Left forelimb (tissue), 1 donor: ENCODE results near the gene PCSK5.

ENCODE experiments used
- DNase-seq: peaks from one replicate; pipeline ENCODE4 v3.0.0-alpha.2; 2018; ENCODE audit warnings: low spot score

Gene PCSK5

DNA sequence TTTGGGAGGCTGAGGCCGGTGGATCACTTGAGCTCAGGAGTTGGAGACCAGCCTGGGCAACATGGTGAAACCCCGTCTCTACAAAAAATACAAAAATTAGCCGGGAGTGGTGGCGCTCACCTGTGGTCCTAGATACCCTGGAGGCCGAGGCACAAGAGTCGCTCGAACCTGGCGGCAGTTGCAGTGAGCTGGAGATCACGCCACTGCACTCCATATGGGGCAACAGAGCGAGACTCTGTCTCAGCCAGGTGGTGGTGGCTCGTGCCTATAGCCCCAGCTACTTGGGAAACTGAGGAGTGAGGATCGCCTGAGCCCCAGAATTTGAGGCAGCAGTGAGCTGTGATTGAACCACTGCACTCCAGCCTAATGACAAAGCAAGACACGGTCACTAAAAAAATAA, 506.1 kb downstream of the PCSK5 start:
- DNase-seq: no peak

DNA sequence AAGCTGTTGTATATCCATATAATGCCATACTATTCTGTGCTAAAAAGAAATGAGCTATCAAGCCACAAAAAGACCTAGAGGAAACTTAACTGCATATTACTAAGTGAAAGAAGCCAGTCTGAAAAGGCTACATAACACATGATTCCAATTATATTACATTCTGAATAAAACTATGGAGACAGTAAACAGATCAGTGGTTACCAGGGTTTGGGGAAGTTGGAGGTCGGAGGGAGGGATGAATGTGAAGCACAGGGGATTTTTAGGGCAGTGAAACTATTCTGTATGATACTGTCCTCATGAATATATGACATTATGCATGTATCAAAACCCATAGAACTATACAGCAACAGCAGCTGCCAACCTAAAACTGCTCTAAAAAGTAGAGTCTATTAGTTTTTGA, 509.4 kb downstream of the PCSK5 start:
- no peak for DNase-seq

DNA sequence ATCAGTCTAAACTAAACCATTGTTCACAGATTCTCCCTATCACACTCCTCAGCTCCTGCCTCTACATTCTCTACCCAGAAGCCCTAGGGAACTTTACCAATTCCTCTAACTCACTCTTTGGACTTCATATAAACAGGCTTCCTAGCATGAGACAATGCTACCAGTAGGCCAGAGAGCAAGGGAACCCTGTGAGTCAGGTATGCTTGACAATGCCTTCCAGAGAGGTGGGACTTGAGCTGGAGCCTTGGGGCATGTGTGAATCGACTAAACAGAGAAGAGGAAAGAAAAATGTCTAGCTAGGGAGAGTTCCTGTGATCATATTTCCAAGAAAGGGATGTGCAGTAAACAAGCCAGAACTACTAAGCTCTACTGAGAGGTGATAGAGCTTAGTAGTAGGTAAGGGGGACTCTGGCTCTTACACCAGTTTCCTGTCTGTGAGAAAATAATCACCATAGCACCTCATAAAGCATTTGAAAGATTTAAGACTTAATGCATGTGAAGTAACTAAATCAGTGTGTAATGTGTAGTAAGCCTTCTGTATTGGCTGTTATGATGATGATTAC, 510.1 kb downstream of the PCSK5 start:
- DNase-seq: no peak

DNA sequence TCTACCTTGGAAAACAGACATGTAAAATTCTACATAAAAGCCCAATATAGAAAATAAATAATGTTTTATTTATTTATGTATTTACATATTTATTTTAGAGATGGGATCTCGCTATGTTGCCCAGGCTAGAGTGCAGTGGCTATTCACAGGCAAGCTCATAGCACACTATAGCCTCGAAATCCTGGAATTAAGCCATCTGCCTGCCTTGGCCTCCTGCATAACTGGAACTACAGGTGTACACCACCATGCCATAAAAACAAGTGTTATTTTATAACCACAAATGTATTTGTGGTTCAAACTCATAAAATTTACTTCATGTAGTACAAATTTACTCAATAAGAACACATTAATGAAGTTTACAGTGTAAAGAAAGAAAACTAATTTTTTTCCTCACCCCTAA, 510.7 kb downstream of the PCSK5 start:
- DNase-seq: no peak

DNA sequence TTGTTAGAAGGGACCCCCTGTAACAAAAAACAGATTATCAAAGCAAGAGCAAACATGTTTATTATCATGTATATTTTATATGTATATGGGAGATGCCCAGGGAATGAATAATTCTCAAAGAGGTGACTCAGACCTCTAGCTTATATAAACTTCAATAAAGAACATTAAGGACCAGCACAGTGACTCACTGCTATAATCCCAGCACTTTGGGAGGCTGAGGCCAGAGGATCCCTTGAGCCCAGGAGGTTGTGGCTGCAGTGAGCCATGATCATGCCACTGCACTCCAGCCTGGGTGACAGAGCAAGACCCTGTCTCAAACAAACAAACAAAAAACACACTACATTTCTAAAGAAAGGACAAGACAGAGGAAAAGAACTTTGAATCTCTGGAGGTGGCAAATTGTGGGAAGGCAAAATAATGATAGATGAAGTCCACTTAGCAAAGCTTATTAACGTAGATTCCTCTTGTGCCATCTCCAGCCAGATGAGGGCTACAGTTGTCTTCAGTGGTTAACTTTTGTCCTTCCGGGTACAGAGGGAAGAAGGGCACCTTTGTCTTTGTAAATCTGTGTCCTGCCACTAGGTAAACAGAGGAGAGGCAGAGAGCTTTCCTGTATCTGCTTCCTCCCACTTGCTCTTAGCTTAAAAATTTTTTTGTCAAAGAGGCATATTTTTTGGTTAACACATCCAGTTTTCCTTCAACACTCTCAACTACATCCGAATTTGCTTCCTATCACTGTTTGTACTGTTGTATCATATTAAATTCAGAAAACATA, 511.3 kb downstream of the PCSK5 start:
- no peak for DNase-seq

DNA sequence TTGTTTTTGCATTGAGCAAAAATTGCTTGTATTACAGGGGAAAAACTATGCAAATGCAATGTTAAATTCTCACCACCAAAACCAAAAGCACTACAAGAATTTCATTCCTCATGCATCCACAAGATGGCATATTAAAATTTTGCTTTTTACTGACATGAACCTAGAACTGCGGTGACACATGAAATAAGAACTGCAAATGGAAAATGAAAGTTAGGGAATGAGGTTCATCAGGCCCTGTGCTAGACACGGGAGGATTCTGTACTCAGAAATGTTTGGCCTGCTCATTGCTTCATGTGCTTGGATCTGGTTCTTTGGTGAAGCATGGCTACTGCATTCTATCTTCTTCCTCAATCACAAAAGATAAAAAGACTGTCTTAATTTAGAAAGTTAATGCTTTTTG, 512.9 kb downstream of the PCSK5 start:
- DNase-seq: no peak

DNA sequence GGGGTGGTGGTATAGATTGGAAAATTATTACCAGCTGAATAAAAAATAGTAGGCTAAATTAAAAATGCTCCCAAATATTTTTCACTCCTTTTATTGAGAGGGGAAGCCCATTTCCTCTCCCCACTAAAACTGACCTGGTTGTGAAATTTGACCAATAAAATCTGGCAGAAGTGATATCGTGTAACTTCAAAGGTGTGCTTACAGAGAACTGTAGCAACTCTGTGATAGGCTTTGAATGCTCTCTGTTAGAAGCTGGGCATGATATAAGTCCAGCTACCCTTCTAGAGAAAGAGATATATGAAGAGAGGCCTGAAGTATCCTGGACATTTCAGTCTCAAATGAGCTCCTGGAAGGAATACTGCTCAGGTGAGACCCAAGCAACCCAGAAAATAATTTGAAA, 513.9 kb downstream of the PCSK5 start:
- DNase-seq: no peak

DNA sequence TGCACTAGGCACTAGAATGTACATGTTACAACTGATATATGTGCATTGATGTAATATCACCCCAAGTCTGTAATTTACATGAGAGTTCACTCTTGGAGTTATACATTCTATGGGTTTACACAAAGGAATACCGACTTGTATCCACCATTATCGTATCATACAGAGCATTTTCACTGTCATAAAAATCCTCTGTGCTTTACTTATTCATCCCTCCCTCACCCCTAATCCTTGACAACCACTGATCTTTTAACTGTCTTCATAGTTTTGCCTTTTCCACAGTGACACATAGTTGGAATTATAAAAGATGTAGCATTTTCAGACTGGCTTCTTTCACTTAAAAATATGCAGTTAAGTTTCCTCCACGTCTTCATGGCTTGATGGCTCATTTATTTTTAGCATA, 514.9 kb downstream of the PCSK5 start:
- DNase-seq: no peak

DNA sequence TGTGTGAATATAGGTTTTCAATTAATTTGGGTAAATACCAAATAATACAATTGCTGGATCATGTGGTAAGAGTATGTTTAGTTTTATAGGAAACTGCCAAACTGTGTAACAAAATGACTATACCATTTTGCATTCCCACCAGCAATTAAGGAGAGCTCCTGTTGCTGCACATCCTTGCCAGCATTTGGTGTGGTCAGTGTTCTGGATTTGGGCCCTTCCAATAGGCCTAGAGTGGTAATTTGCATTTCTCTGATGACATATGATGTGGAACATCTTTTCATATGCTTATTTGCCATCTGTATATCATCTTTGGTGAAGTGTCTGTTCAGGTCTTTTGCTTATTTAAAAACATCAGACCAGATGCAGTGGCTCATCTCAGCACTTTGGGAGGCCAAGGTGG, 515.4 kb downstream of the PCSK5 start:
- DNase-seq: no peak
